Pulmonary artery endothelial cell (primary cell): ENCODE data around the gene RAB15. TPM values are rescaled to one million over a fixed set of nuclear protein-coding genes. Genes with fewer than 3 reads are reported as not detected.
"Not testable (repeated sequence)": the region's sequence is repeated elsewhere in the genome, so short reads cannot be mapped to it uniquely, and the experiment has no call there.

Experiments used
- DNase-seq: peaks from one replicate; pipeline ENCODE4 v3.0.0-alpha.2; 2011; ENCODE audit warnings: low read depth, low spot score
- total RNA-seq: library from RNA; depleted of rRNA; stranded (reverse); fragments of >200 nt; gene quantifications from 2 replicates; pipeline ENCODE4 v1.2.3, GENCODE V29; 2014

The RAB15 gene
- total RNA-seq, 1 donor from 2014 or later = 17.2 TPM

DNA sequence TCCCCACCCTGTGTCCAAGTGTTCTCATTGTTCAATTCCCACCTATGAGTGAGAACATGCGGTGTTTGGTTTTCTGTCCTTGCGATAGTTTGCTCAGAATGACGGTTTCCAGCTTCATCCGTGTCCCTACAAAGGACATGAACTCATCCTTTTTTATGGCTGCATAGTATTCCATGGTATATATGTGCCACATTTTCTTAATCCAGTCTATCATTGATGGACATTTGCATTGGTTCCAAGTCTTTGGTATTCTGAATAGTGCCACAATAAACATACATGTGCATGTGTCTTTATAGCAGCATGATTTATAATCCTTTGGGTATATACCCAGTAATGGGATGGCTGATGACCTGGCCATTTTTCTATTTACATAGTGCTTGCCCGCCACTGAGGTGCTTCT is 58.7 kb downstream of the RAB15 start:
- not testable (repeated sequence) for DNase-seq

- no peak for DNase-seq
Measured at GRCh38 chr14:64912261-64912660, 59.9 kb downstream of the RAB15 start.

DNA sequence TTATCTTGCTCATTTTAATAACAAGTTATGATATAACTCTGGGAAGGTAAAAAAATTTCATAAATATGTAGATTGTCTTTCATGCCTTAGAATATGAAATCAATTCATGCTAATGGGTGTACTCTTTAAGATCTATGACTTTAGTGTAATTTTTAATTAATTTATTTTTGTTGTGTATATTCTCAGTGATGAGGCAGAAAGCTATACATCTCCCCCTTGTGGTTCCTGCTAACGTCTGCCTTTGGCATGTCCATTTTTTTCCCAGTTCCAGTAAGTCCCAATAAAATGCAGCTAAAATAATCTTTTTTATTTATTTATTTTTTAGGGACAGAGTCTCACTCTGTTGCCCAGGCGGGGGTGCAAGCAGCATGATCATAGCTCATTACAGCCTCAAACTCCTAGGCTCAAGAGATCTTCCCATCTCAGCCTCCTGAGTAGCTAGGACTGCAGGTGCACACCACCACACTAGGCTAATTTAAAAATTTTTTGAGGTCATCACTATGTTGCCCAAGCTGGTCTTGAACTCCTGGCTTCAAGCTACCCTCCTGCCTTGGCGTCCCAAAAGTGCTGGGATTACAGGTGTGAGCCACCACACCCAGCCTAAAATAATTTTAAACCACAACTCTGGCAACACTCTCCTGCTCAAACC is 61.2 kb downstream of the RAB15 start:
- no peak for DNase-seq

DNA sequence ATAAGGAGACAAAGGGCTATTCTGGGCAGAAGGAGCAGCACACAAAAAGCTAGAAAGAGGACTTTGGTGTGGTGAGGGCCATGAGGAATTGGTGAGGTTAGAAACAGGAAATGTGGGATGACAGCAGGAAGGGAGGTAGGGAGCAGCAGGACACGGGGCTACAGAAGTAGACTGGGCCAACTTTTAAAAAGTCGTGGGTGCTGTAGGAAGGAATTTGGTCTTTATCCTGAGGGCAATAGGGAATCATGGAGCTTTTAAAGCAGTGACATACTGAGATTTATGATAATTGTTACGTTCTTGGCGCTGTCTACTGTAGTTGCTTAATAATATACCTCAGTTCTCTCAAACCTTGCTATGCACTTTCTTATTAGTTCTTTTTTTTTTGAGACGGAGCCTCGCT is 66.1 kb downstream of the RAB15 start:
- DNase-seq = no peak

DNA sequence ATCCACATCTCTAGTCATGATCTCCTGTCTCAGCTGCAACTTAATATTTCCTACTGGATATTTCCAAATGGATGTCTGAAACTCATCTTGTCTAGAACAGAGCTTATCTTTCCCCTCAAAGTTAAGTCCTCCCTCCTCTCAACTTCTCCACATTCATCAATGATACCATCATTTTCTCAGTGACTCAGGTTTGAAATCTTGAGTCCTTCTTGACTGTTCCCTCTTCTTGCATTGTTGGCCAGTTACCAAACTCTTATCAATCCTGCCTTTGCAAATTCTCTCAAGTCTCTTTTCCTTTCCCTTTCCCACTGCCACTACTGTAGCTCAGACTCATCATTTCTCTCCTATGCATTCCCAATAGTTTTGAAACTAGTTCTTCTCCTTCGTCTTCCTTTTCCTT is 72.2 kb downstream of the RAB15 start:
- no peak for DNase-seq

Other genes starting within 250 kb of the RAB15 start
- under 0.01 TPM in 1 of 2 replicates, not detected in the other for gene SPTB, start 92.4 kb downstream of the RAB15 start, total RNA-seq
- 28.2 and 48.9 TPM in 2 replicates for gene CHURC1, start 57.9 kb downstream of the RAB15 start, total RNA-seq
- gene GPX2, start 29.6 kb downstream of the RAB15 start, total RNA-seq = not detected in 2 replicates
- 9.2 and 12.1 TPM in 2 replicates for gene FNTB, start 14.6 kb upstream of the RAB15 start, total RNA-seq
- gene MAX, start 130.2 kb upstream of the RAB15 start, total RNA-seq = 50.4 and 55.4 TPM in 2 replicates